A673 (cell line): ENCODE results near the gene LRRN2.
"Not testable (repeated sequence)": the region's sequence is repeated elsewhere in the genome, so short reads cannot be mapped to it uniquely, and the experiment has no call there.

Source experiments
- CTCF ChIP-seq: fragments of 300-800, 200-600 bp; sonication (generic); conservative IDR thresholded peaks from 2 replicates; pipeline ENCODE4 v1.5.1; 2017; ENCODE audit warnings: low read depth, mild to moderate bottlenecking, antibody characterized with exemption, low read length, moderate library complexity, mixed read lengths
- EZH2 ChIP-seq: fragments of 200-600 bp; sonication (generic); IDR thresholded peaks from 2 replicates; pipeline ENCODE4 v1.6.1; 2017; ENCODE audit warnings: borderline replicate concordance, low read depth, mild to moderate bottlenecking, mixed read lengths, antibody characterized with exemption, low read length; ENCODE audit not compliant: poor library complexity, severe bottlenecking

GRCh38 chr1:204727438-204727837 is 41.9 kb upstream of the LRRN2 start:
- TF ChIP-seq CTCF, EZH2: not testable (repeated sequence)
